SK-N-SH (cell line): ENCODE measurements around the gene ZFYVE19.

Experiments
- CTCF ChIP-seq: fragments of 200-600 bp; sonication (generic); IDR thresholded peaks from 2 replicates; pipeline ENCODE4 v1.6.1; 2017; ENCODE audit warnings: antibody characterized with exemption, mild to moderate bottlenecking, moderate library complexity
- EZH2phosphoT487 ChIP-seq: fragments of 200-600 bp; sonication (generic); IDR thresholded peaks from 2 replicates; pipeline ENCODE4 v1.6.1; 2017; ENCODE audit warnings: low read depth, mixed run types, mild to moderate bottlenecking, antibody characterized with exemption, moderate library complexity, borderline replicate concordance
- FOXM1 ChIP-seq: IDR thresholded peaks from 2 replicates; pipeline ENCODE4 v1.4.0; 2012; ENCODE audit warnings: low read depth, mild to moderate bottlenecking
- JUND ChIP-seq: IDR thresholded peaks from 2 replicates; pipeline ENCODE4 v1.4.0; 2012
- MXI1 ChIP-seq: IDR thresholded peaks from 2 replicates; pipeline ENCODE4 v1.6.1; 2012; ENCODE audit warnings: mild to moderate bottlenecking, low read depth, low read length, improper control_type of control experiment
- NRF1 ChIP-seq: IDR thresholded peaks from 2 replicates; pipeline ENCODE4 v1.6.1; 2012; ENCODE audit warnings: low read depth, mild to moderate bottlenecking, low read length
- PBX3 ChIP-seq: IDR thresholded peaks from 2 replicates; pipeline ENCODE4; 2012
- POLR2AphosphoS5 ChIP-seq: IDR thresholded peaks from 2 replicates; pipeline ENCODE4 v1.6.1; 2012; ENCODE audit warnings: low read depth, low read length
- RAD21 ChIP-seq: IDR thresholded peaks from 2 replicates; pipeline ENCODE4 v1.6.1; 2012; ENCODE audit warnings: mild to moderate bottlenecking, low read length
- SIN3A ChIP-seq: IDR thresholded peaks from 2 replicates; pipeline ENCODE4 v1.6.1; 2012; ENCODE audit warnings: low read depth, mild to moderate bottlenecking, low read length, moderate library complexity, borderline replicate concordance
- TAF1 ChIP-seq: IDR thresholded peaks from 2 replicates; pipeline ENCODE4 v1.6.1; 2012; ENCODE audit warnings: low read depth, mild to moderate bottlenecking, low read length, moderate library complexity, borderline replicate concordance
- TCF12 ChIP-seq: IDR thresholded peaks from 2 replicates; pipeline ENCODE4 v1.4.0; 2012
- USF2 ChIP-seq: fragments of 150-350 bp; IDR thresholded peaks from 2 replicates; pipeline ENCODE4 v1.6.1; 2017; ENCODE audit warnings: antibody characterized with exemption, low read length, low read depth, borderline replicate concordance
- YY1 ChIP-seq: IDR thresholded peaks from 2 replicates; pipeline ENCODE4 v1.4.0; 2012; ENCODE audit warnings: low read depth, mild to moderate bottlenecking

- TF ChIP-seq POLR2AphosphoS5 = no peak
- TF ChIP-seq CTCF = no peak
- no peak for TF ChIP-seq JUND
- no peak for TF ChIP-seq RAD21
- no peak for TF ChIP-seq TCF12
- no peak for TF ChIP-seq USF2
- TF ChIP-seq PBX3 = no peak
- TF ChIP-seq FOXM1 = no peak
- no peak for TF ChIP-seq YY1
- no peak for TF ChIP-seq NRF1
- TF ChIP-seq TAF1 = no peak
- no peak for TF ChIP-seq SIN3A
- no peak for TF ChIP-seq EZH2phosphoT487
- TF ChIP-seq MXI1 = no peak
These were observed 29.1 kb downstream of the ZFYVE19 start for GRCh38 chr15:40836020-40836419.
